NCI-H2227 (cell line): ENCODE measurements around the gene ZC3H8.
"Not testable (repeated sequence)": the region's sequence is repeated elsewhere in the genome, so short reads cannot be mapped to it uniquely, and the experiment has no call there.

ENCODE experiments used
- DNase-seq: peaks from one replicate; lab custom pipeline; 2025; ENCODE audit not compliant: unreplicated experiment; lab: John Stamatoyannopoulos, UW

Gene ZC3H8

DNA sequence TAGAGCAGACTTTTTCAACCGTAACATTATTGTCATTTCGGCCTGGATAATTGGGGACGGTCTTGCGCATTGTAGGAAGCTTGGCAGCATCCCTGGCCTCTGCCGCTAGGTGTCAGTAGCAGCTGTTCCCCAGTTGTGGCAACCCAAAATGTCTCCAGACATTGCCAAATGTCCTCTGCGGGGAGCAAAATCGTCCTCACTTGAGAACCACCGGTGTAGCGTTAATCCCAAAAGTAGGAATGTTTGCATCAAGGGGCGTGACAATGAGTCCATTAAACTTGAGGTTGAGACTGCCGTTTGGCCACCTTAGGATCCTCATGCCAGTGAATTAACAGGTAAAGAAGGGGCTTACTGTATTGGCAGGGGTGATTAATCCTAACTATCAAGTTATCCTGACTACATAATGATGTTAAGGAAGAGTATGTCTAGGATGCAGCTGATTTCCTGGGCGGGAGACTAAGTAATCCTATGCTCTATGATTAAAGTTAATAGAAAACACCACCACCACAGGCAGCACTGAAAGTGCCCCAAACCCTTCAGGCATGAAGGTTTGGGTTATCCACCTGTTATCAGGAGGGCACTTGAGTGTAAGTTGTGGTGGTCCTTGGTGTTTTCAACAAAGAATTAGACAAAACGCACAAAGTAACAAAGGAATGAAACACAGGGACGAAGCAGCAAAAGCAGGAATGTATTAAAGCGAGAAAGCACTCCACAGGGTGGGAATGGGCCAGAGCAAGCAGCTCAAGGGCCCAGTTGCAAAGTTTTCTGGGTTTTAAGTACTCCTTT lies 4.9 kb upstream of the ZC3H8 start:
- peak; percentile 82 for DNase-seq

DNA sequence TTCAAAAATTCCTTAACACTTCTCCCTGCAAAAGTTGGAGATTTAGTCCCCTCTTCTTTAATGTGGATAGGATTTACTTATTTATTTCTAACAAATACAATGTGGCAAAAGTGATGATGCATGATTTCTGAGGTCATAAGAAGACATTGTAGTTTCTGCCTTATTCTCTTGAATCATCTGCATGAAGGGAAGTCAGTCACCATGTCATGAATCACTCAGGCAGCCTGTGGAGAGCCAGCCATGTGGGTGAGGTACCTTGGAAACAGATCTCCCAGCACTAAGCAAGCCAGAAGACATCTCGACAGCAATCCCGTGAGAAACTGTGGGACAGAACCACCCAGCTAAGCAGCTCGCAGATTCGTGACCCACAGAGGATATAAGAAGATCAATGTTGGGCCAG lies 2.7 kb upstream of the ZC3H8 start:
- no peak for DNase-seq

DNA sequence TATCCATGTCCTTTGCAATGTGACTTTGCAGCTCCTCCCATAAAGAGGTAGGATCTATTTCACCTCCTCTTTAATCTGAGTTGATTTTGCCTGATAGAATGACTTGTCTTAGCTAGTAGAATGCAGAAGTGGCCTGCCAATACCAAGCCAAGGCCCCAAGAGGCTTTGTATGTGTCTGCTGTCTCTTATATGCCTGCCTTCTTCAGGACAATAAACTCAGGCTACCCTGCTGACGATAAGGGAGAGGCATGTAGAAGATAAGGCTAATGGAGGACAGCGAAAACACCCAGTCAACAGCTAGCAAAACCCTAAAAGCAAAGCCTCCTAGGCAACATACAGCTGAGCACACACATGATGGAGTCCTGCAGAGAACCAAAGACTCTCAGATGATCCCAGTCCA lies 1.8 kb upstream of the ZC3H8 start:
- DNase-seq: no peak

- DNase-seq: no peak
Measured at GRCh38 chr2:112255875-112256274, 1.0 kb upstream of the ZC3H8 start.

DNA sequence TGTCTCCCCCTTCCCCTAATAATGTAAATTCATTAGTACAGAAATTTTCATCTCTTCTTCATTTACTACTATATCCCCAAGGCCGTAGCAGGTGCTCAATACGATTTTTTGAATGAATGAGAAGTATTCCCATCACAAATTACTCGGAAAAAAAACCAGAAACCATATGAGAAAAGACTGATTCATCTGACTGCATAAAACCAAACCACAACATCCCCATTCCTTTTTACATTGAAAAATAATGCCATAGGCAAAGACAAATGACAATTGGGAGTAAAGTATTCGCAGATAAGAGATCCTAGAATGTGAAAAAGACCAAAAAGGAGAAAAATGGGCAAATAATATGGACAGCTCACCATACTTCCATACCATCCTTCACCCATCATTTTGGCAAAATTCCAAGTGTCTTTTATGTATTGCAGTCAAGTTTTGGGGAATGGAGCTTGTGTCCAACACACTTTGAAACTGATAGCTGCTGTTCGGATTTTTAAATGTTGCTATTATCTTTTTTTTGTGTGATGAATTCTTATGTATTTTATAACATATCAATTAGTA lies 1.5 kb downstream of the ZC3H8 start:
- peak; percentile 18 for DNase-seq

- DNase-seq: no peak
Measured at GRCh38 chr2:112251271-112251670, 3.6 kb downstream of the ZC3H8 start.

GRCh38 chr2:112244854-112245253 lies 10.0 kb downstream of the ZC3H8 start:
- DNase-seq: no peak

DNA sequence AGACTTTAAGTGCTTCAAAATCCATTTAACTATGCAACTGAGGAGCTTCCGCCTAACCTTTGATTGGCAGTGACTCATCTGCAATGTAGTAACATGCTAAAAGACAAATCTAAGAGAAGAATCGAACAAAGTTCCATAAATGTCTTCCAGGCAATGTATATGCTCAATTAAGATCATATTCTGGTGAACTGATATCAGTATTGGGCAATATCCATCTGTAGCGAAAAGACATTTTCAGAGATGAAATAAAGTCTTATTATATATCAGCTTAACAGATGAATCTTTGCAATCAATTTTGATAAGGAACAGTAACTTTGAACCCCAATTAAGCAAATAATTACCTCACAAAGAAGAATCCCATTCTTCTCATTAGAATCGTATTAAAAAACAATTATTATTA lies 11.6 kb downstream of the ZC3H8 start:
- DNase-seq: no peak

DNA sequence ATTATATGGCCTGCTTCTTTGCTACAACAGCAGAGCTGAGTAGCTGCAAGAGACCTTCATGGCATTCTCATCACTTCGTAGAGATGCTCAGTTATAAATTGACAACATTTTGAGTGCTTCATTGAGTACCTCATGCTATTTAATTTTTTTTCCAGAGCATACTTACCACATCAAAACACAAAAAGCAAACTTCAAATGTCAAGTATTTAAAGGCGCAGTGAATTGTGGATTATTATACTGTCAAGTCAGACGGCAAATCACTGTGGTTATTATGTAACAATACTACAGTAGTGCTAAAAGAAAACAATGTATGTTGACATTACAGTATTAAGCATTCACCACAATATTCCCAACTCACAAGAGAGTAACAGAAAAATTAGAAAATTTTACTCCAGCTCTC lies 12.5 kb downstream of the ZC3H8 start:
- DNase-seq: peak; percentile 17

- no peak for DNase-seq
Measured at GRCh38 chr2:112239862-112240261, 15.0 kb downstream of the ZC3H8 start.

DNA sequence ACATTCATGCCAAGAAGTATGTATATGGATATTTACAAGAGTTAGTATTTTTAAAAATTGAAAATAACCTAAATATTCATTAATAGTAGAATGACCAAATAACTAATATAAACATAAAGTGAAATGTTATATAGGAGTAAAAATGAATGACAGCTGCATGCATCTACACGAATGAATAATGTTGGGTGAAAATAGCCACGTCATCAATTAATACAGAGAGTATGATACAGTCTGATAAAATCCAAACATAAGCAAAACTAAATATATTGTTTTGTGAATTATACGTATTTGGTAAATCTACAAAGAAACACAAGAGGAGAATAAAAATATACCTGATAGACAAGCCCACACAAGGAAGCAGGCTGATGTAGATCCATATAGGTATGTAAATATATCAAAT lies 24.5 kb downstream of the ZC3H8 start:
- DNase-seq: no peak

DNA sequence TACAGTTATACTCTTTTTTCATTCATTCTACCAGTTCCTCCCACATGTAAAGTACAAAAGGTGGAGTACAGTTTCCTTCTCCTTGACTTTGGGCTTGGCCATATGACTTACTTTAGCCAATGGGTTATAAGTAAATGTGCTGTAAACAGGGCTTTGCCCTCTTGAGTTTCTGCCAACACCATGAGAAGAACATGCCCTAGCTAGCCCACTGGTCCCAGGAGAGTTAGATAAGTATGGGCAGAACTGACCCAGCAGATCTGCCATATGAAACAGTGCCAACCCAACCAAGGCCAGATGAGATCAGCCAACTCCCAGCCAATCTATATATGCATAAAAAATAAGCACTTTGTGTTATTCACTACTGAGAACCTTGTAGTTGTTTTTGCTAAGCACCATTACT lies 25.5 kb downstream of the ZC3H8 start:
- no peak for DNase-seq

DNA sequence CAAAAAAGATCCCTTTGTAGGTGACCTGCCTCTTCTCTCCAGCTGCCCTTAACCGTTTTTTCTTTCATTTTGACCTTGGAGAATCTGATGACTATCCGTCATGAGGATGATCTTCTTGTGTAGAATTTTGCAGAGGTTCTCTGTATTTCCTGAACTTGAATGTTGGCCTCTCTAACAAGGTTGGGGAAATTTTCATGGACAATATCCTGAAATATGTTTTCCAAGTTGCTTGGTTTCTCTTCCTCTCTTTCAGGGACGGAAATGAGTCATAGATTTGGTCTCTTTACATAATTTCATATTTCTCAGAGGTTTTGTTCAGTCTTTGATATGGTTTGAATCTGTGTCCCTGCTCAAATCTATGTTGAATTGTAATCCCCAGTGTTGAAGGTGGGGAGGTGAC lies 34.0 kb downstream of the ZC3H8 start:
- no peak for DNase-seq

GRCh38 chr2:112220186-112220585 lies 34.7 kb downstream of the ZC3H8 start:
- DNase-seq: no peak

GRCh38 chr2:112217854-112218253 lies 37.0 kb downstream of the ZC3H8 start:
- no peak for DNase-seq

DNA sequence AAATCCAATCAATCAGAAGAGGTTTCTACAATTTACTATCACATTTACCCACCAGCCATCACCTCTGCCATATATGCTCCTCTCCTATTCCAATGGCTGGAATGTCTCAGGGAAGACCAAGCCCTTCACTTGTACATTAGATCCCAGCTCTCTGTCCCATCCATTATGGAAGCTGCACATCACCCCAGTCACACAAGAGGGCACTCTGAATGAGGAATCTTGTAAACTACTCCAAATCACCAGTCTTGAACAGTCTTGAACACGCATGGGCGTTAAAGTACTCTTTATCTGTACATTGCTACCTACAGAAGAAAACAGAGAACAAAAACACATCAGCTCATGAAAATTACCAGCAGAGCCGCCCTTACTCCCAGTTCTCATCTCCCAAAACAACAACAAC lies 38.7 kb downstream of the ZC3H8 start:
- peak; percentile 46 for DNase-seq

DNA sequence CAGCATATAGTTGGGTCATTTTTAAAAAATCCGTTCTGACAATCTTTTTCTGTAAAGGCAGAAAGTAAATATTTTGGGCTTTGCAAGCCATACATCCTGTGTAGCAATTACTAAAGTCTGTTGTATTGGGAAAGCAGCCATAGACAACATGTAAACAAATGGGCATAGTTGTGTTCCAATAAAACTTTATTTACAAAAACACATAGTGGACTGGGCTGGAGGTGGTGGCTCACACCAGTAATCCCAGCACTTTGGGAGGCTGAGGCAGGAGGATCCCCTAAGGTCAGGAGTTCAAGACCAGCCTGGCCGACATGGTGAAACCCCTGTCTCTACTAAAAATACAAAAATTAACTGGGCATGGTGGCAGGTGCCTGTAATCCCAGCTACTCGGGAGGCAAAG lies 46.9 kb downstream of the ZC3H8 start:
- DNase-seq: not testable (repeated sequence)

DNA sequence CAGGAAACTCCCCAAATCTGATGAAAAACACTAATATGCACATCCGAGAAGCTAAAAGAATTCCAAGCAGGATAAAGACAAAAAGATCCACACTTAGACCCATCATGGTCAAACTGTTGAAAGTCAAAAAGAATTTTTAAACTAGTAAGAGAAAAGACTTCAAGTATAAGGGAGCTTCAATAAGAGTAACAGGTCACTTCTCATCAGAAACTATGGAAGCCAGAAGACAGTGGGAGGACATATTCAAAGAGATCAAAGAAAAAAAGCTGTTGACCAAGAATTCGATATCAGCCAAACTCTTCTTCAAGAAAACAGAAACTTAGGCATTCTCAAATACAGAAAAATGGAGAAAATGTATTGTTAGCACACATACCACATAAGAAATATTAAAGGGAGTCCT lies 50.4 kb downstream of the ZC3H8 start:
- DNase-seq: no peak

- DNase-seq: no peak
Measured at GRCh38 chr2:112201696-112202430, 53.0 kb downstream of the ZC3H8 start.

DNA sequence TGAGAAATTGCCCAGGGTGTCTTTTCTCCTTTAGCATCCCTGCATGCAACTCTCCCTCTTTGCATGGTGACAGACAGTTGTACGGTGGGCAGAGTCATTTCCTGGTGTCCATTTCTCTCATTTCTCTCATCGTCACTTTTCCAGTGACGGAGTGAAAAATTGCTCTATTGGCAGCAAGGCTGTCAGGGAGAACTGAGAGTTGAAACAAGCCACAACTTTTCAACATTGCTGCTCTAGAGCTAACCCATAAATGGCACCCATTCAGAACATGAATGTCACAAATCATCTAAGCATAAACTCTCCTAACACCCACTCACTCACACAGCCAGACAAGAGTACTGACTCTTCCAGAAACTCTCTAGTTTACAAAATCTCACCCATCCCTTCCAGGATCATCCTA lies 55.7 kb downstream of the ZC3H8 start:
- DNase-seq: no peak

DNA sequence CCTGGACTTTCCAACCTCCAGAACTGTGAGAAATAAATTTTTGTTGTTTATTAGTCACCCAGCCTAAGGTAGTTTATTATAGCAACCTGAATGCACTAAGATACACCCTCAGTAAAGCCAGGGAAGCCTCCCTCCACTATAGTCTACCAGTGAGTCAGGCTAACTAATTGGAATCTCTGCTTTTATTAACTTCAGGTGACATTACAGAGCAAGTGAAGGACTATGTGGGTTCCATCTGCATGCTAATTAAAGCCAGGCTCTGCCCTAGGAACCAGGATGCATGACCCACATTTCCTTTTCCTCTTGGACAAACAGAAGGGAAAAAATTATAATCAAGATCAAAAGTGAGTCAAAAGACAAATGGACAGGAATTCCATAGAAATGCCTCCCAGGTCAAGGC lies 56.1 kb downstream of the ZC3H8 start:
- DNase-seq: no peak

DNA sequence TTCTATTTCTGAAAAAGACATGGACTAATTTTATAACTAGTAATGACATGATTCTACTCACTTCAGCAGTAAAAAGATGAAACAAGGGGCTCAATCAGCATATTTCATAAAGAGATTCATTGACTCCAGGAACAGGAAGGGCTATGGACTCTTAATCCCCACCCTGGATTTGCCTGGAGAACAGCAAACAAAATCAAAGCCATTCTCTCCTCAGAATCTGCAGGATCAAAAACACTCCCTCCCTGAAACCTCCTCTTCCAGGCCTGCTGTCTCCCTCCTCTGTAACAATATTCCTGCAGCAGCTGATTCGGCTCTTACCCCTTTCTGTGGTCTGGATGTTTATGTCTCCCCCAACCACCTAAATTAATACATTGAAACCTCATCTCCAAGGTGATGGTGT lies 57.0 kb downstream of the ZC3H8 start:
- no peak for DNase-seq
